Measurements from ENCODE around the gene KRT33A.

DNA sequence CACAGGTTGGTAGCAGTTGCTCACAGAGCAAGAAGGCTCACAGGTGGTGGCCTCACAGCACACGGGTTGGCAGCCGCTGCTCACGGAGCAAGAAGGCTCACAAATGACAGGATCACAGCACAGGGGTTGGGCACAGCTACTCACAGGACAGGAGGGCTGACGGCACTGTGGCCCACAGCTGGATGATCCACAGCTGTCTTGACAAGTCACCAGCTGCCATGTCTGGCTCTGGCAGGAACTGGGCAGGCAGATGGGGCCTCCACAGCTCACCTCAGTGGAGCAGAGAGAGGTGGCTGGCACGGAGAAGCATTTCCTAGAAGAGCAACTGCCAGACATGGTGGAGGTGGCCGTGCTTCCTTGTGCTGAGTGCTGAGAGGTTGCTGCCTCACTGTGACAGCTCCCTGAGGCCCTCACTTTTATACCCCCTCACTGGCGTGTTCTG lies 41.7 kb downstream of the KRT33A start, which contains the start of gene KRTAP16-1:
- TF ChIP-seq, protein P1, sequence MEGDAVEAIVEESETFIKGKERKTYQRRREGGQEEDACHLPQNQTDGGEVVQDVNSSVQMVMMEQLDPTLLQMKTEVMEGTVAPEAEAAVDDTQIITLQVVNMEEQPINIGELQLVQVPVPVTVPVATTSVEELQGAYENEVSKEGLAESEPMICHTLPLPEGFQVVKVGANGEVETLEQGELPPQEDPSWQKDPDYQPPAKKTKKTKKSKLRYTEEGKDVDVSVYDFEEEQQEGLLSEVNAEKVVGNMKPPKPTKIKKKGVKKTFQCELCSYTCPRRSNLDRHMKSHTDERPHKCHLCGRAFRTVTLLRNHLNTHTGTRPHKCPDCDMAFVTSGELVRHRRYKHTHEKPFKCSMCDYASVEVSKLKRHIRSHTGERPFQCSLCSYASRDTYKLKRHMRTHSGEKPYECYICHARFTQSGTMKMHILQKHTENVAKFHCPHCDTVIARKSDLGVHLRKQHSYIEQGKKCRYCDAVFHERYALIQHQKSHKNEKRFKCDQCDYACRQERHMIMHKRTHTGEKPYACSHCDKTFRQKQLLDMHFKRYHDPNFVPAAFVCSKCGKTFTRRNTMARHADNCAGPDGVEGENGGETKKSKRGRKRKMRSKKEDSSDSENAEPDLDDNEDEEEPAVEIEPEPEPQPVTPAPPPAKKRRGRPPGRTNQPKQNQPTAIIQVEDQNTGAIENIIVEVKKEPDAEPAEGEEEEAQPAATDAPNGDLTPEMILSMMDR (IDR thresholded peaks at IDR 0.05; ENCODE audit: insufficient read depth, low read length, poor library complexity, severe bottlenecking) = no peak
- no peak for TF ChIP-seq EZH2phosphoT487 (conservative IDR thresholded peaks at IDR 0.05; ENCODE audit: low read length)
